ENCODE results near the gene DISP2. TPM values are rescaled to one million over a fixed set of nuclear protein-coding genes. Genes with fewer than 3 reads are reported as not detected.
A peak's percentile ranks its signal among the peaks of the same experiment; 100 is the strongest.

The DISP2 gene
- total and polyA plus RNA-seq, 2 of the 8 experiments (the other 6 are each of a cell fraction or from before 2014, with no cell fraction given) = 0.45 to 1.2 TPM

DNA sequence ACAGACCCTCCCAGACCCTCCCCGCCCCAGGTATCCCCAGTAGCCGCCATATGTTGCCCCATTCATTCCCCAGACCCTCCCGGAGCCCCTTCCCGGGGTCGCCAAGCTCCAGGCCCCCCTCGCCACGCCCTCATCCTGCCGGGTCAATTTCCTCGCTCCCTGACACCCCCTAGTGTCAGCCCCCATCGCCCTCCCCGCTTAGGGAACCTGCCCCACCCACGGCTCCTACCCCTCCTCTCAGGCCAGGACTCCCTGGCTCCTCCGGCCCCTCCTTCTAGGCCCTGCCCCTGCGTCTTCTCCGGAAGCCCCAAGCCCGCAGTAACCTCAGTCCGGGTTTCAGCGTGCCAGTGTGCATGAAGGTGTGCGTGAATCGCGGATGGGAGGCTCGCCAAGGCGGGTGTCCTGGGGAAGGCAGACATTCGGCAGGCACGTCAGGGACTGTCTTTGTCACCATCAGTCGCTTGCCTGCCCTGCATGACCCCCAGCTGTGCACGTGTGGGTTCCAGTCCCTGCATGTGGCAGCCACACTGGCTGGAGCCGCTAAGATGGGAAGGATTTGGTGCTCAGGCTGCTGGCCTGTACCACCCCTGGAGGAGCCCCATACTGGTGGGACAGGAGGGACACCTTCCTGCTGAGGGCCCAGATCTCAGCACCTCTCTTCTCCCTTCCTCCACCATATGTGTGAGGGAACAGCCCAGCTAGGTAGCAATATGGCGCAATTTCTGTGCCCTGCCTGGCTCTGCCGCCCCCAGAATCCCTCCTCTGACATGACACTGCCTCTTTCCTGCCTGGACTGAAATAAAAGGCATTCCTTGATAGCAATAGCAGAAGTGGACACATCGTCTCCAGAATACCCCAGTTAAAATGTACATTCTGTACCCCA lies 693 bp downstream of the DISP2 start:
- Histone ChIP-seq H2BK5ac (ENCODE audit: low read depth, low read length) (no peak overlapping the region), H4K8ac (ENCODE audit: extremely low read depth, insufficient read depth, low read length) (no peak overlapping the region), H4K91ac (replicated peaks; ENCODE audit: insufficient read length, low read length) (peak overlapping the region; percentile 10), H3K79me2 (ENCODE audit: control insufficient read depth in 1 of 2, insufficient read depth in 2 of 2, low read length in 2 of 2) (no peaks in the 10 kb centered on the region), H3K4ac (replicated peaks; ENCODE audit: insufficient read length, low read depth, low read length) (no peak overlapping the region), H3K79me1 (ENCODE audit: low read depth, low read length) (no peaks in the 10 kb centered on the region), H2BK120ac (replicated peaks; ENCODE audit: low read depth, low read length) (no peak overlapping the region), H4K20me1 (replicated peaks in 1 of 2; ENCODE audit: control insufficient read depth in 1 of 2, insufficient read depth in 2 of 2, low read length in 2 of 2) (peaks cover 0 to 2% of the 10 kb centered on the region in 2 experiments), H3K23ac (ENCODE audit: insufficient read length) (no peak overlapping the region), H3K27me3 (replicated peaks in 1 of 4; ENCODE audit: control insufficient read depth in 3 of 4, extremely low read depth in 1 of 4, insufficient read depth in 3 of 4, low read length in 3 of 4) (peaks cover 0 to 18% (median 7%) of the 10 kb centered on the region in 4 experiments; a peak in 3 of 7 replicates), H2AK5ac (ENCODE audit: low read depth, low read length) (no peak overlapping the region), H3K36me3 (ENCODE audit: control insufficient read depth in 2 of 4, insufficient read depth in 4 of 4, low read length in 3 of 4) (no peaks in the 10 kb centered on the region), H2BK12ac (ENCODE audit: low read depth, low read length) (no peak overlapping the region), H2AFZ (ENCODE audit: low read length) (peak overlapping the region; percentile 55; the same call in 1 of the 2 replicates), H3K14ac (ENCODE audit: insufficient read length) (no peak overlapping the region), H3K56ac (replicated peaks; ENCODE audit: insufficient read length, low read depth, low read length) (no peak overlapping the region), H3K18ac (ENCODE audit: extremely low read depth, low read length) (peak overlapping the region; percentile 75; the same call in 1 of the 2 replicates), H3K4me3 (ENCODE audit: extremely low read depth in 1 of 4, insufficient read depth in 2 of 4, low read depth in 3 of 4, low read length in 4 of 4) (peak overlapping the region; percentile 26 to 62 (median 56)), H2BK20ac (ENCODE audit: low read length) (no peak overlapping the region), H4K5ac (ENCODE audit: insufficient read length, low read depth, low read length) (no peak overlapping the region), H2BK15ac (ENCODE audit: low read length) (no peak overlapping the region), H3K23me2 (ENCODE audit: low read depth, low read length) (peaks cover 9% of the 10 kb centered on the region), H3K27ac (ENCODE audit: low read depth, low read length) (no peak overlapping the region), H3K9me3 (ENCODE audit: insufficient read depth in 2 of 2, low read depth in 1 of 2, low read length in 1 of 2) (no peaks in the 10 kb centered on the region), H3K4me2 (ENCODE audit: insufficient read depth in 1 of 2, low read depth in 2 of 2, low read length in 2 of 2) (peak overlapping the region; percentile 67 to 97), H3K9ac (replicated peaks in 1 of 4; ENCODE audit: extremely low read depth in 1 of 4, low read depth in 3 of 4, low read length in 3 of 4) (no peak overlapping the region), H3K4me1 (replicated peaks in 1 of 4; ENCODE audit: control insufficient read depth in 3 of 4, insufficient read depth in 4 of 4, low read length in 3 of 4) (peaks cover 11 to 19% (median 15%) of the 10 kb centered on the region in 4 experiments)
- DNase-seq (ENCODE audit: low read depth in 1 of 2, low spot score in 2 of 2) (no peak), FAIRE-seq (no peak)
- 16% methylated on average over 18 of the region's 31 CpGs; no CpG with 5 or more reads in 1 of the 2 experiments for WGBS, 2 experiments (ENCODE audit: extremely low coverage in 1 of 2, insufficient coverage in 1 of 2, insufficient read length in 1 of 2, insufficient replicate concordance in 2 of 2, low coverage in 1 of 2, low lambda C conversion rate in 2 of 2, missing lambda C conversion rate in 1 of 2)
- ChIA-PET POLR2A (ENCODE audit: partially characterized antibody) (interaction anchor here (0.6 to 1.6 kb wide), 3 partner anchors 18 to 61 kb away, joined by 3 to 5 read pairs (median 4); partner anchors contain the start of genes CCDC9B and KNSTRN), CTCF (ENCODE audit: partially characterized antibody) (interaction anchor here (1.6 to 27.4 kb wide), 3 partner anchors 7 to 44 kb away, joined by 4 to 452 read pairs (median 250); partner anchors contain the start of gene CCDC9B)
- TF ChIP-seq EP300 (IDR thresholded peaks at IDR 0.05; ENCODE audit: borderline replicate concordance in 1 of 2, low read depth in 2 of 2, low read length in 2 of 2) (no peak), RFX5 (IDR thresholded peaks at IDR 0.05; ENCODE audit: borderline replicate concordance, low read depth, low read length) (no peak), NRF1 (IDR thresholded peaks at IDR 0.05; ENCODE audit: low read depth, low read length) (no peak), CHD2 (IDR thresholded peaks at IDR 0.05; ENCODE audit: low read length) (no peak), RBBP5 (IDR thresholded peaks at IDR 0.05; ENCODE audit: borderline replicate concordance, low read depth, low read length) (no peak), PHF8 (conservative IDR thresholded peaks at IDR 0.05; ENCODE audit: low read depth, low read length) (no peak), TAF1 (IDR thresholded peaks at IDR 0.05; ENCODE audit: low read depth, low read length) (no peak), FOSL1 (IDR thresholded peaks at IDR 0.05; ENCODE audit: insufficient read depth, low read depth, low read length) (no peak), CTBP2 (IDR thresholded peaks at IDR 0.05; ENCODE audit: borderline replicate concordance, insufficient read depth, insufficient read length, low read length) (no peak)

Measured in H1 (cell line).